ENCODE data around the gene STK35. TPM values are rescaled to one million over a fixed set of nuclear protein-coding genes. Genes with fewer than 3 reads are reported as not detected.

Gene STK35
- total and polyA plus RNA-seq, 7 donors = 2.5 to 8.3 (median 4.8) TPM

DNA sequence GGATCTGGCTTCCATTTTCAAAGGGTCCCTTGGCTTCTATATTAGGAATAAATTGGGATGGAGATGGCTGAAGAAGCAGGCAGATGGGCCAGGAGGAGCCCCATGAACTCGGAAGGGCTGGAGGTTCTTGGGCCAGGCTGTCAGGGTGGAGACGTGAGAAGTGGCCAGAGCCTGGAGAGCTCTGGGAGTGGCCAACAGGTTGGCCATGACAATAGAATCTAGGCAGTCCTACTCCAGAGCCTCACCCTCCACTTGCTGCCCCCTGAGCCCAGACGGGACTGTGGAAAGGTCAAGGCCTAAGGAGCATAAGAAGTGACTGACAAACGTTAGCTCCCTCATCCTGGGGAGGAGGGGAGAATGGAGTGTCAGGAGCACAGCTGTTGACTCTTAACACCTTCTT lies 62.1 kb downstream of the STK35 start:
- Histone ChIP-seq H3K4me1 (no peaks in the 10 kb centered on the region), H3K9me3 (no peaks in the 10 kb centered on the region), H3K27ac (no peak overlapping the region), H3K27me3 (ENCODE audit: insufficient read depth in 3 of 3, low read length in 2 of 3) (no peaks in the 10 kb centered on the region), H3K36me3 (ENCODE audit: insufficient read depth in 1 of 2, low read depth in 1 of 2) (no peaks in the 10 kb centered on the region), H3K4me3 (no peak overlapping the region)
- DNase-seq = no peak
- TF ChIP-seq, protein P1, sequence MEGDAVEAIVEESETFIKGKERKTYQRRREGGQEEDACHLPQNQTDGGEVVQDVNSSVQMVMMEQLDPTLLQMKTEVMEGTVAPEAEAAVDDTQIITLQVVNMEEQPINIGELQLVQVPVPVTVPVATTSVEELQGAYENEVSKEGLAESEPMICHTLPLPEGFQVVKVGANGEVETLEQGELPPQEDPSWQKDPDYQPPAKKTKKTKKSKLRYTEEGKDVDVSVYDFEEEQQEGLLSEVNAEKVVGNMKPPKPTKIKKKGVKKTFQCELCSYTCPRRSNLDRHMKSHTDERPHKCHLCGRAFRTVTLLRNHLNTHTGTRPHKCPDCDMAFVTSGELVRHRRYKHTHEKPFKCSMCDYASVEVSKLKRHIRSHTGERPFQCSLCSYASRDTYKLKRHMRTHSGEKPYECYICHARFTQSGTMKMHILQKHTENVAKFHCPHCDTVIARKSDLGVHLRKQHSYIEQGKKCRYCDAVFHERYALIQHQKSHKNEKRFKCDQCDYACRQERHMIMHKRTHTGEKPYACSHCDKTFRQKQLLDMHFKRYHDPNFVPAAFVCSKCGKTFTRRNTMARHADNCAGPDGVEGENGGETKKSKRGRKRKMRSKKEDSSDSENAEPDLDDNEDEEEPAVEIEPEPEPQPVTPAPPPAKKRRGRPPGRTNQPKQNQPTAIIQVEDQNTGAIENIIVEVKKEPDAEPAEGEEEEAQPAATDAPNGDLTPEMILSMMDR (IDR thresholded peaks at IDR 0.05) = no peak
- intact Hi-C loops (cut with DNase I) = no loop called here
- ATAC-seq = no peak
- 50 to 66% (median 65%) methylated on average over 4 of the region's 4 CpGs for WGBS, 3 donors

DNA sequence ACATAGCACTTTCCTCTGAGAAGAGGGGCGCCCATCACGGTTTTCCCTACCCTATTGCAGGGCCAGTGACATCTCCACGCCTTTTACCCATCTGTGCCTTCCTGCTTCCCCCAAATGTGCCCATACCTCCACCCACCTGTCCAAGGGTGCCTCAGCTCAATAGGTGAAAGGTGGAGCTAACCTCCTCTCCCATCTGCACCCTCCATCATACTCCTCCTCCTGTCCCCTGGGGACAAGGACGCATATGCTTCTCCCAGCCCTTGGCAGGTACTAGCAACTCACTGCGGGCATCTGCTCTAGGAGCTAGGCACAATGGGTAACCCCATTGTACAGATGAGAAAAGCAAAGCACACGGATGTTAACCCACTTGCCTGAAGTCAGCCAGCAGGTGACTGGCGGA lies 62.8 kb downstream of the STK35 start:
- WGBS, 3 donors = 82 to 95% (median 90%) methylated on average over 7 of the region's 7 CpGs
- Histone ChIP-seq H3K4me1 (no peaks in the 10 kb centered on the region), H3K27me3 (ENCODE audit: insufficient read depth in 3 of 3, low read length in 2 of 3) (no peaks in the 10 kb centered on the region), H3K9me3 (no peaks in the 10 kb centered on the region), H3K27ac (no peak overlapping the region), H3K4me3 (no peak overlapping the region), H3K36me3 (ENCODE audit: insufficient read depth in 1 of 2, low read depth in 1 of 2) (no peaks in the 10 kb centered on the region)
- no peak for DNase-seq
- intact Hi-C loops (cut with DNase I) = no loop called here
- ATAC-seq = no peak
- TF ChIP-seq, protein P1 (IDR thresholded peaks at IDR 0.05) = no peak

DNA sequence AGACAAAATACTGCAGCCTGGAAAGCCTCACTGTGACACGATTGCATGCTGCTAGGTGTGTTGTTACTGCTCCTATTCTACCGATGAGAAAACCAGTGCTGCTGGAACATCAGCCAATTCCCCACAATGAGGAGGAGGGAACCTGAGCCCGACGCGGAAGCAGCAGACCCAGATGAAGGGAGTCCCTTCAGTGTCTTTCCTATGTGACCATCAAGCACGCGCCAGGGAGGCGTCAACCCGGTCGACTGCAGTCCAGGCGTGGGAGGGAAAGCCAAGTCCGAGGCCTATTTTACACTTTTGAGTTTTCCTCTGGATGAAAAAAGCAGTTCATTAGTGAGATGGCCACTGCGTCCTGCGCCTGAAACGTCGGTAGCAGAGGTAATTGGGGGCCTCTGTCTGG lies 63.3 kb downstream of the STK35 start:
- 40 to 47% (median 46%) methylated on average over 16 of the region's 16 CpGs for WGBS, 3 donors
- Histone ChIP-seq H3K36me3 (ENCODE audit: insufficient read depth in 1 of 2, low read depth in 1 of 2) (no peaks in the 10 kb centered on the region), H3K9me3 (no peaks in the 10 kb centered on the region), H3K4me3 (no peak overlapping the region), H3K27ac (no peak overlapping the region), H3K27me3 (ENCODE audit: insufficient read depth in 3 of 3, low read length in 2 of 3) (no peaks in the 10 kb centered on the region), H3K4me1 (no peaks in the 10 kb centered on the region)
- no peak for DNase-seq
- TF ChIP-seq, protein P1 (IDR thresholded peaks at IDR 0.05) = no peak
- intact Hi-C loops (cut with DNase I) = no loop called here
- no peak for ATAC-seq

DNA sequence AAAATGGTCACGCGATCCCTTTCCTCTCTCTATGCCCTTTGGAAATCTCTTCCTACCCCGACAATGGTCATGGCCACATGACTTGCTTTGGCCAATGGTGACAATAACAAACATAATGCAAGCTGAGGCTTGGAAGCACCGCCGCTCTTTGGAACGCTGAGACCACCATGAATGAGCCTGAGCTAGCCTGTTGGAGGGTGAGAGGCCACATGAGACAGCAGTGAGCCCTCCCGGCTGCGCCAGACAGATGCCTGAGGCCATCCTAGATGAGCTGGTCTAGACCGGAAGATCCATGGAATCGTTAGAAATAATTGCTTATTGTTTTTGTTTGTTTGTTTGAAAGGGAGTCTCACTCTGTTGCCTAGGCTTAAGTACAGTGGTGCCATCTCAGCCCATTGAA lies 64.2 kb downstream of the STK35 start:
- TF ChIP-seq, protein P1 (IDR thresholded peaks at IDR 0.05) = no peak
- Histone ChIP-seq H3K27ac (no peak overlapping the region), H3K36me3 (ENCODE audit: insufficient read depth in 1 of 2, low read depth in 1 of 2) (no peaks in the 10 kb centered on the region), H3K4me1 (no peaks in the 10 kb centered on the region), H3K4me3 (no peak overlapping the region), H3K27me3 (ENCODE audit: insufficient read depth in 3 of 3, low read length in 2 of 3) (no peaks in the 10 kb centered on the region), H3K9me3 (no peaks in the 10 kb centered on the region)
- ATAC-seq (no peak), DNase-seq (no peak)
- 89 to 91% (median 89%) methylated on average over 10 of the region's 10 CpGs for WGBS, 3 donors
- intact Hi-C loops (cut with DNase I) = no loop called here

DNA sequence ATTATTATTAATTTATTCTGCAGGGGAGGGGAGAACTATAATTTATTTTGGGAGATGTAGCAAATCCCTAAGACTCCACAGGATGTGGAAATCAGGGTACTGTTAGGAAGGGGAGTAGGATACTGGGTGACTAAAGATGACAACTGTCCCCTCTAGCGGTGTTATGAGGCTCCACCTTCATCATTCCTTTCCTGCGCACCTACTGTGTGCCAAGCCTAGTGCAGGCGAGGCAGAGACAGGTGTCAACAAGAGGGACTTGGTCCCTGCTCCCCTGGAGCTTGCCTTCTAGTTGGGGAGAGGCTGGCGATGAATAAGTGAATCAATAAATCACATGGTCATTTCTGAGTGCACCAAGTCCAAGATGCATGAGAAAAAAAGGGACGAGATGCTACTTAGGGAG lies 65.5 kb downstream of the STK35 start:
- 64 to 71% (median 67%) methylated on average over 5 of the region's 5 CpGs for WGBS, 3 donors

More for the DNA sequence above, 65.5 kb downstream of the STK35 start:
- Histone ChIP-seq H3K9me3 (no peaks in the 10 kb centered on the region), H3K27ac (no peak overlapping the region), H3K27me3 (ENCODE audit: insufficient read depth in 3 of 3, low read length in 2 of 3) (no peaks in the 10 kb centered on the region), H3K4me3 (no peak overlapping the region), H3K4me1 (no peaks in the 10 kb centered on the region), H3K36me3 (ENCODE audit: insufficient read depth in 1 of 2, low read depth in 1 of 2) (no peaks in the 10 kb centered on the region)
- DNase-seq = no peak
- intact Hi-C loops (cut with DNase I) = no loop called here
- TF ChIP-seq, protein P1 (IDR thresholded peaks at IDR 0.05) = no peak
- no peak for ATAC-seq

Measured in psoas muscle (tissue), 8 donors.